Right forelimb (tissue), 1 donor: ENCODE results near the gene ACVR2A.

Source experiments
- DNase-seq: peaks from one replicate; pipeline ENCODE4 v3.0.0-alpha.2; 2018

The ACVR2A gene

GRCh38 chr2:147927053-147927588 is 82.3 kb downstream of the ACVR2A start:
- DNase-seq, result no peak

GRCh38 chr2:147933931-147934330 is 89.1 kb downstream of the ACVR2A start:
- DNase-seq, result no peak

GRCh38 chr2:147934881-147935620 is 90.2 kb downstream of the ACVR2A start:
- no peak for DNase-seq

DNA sequence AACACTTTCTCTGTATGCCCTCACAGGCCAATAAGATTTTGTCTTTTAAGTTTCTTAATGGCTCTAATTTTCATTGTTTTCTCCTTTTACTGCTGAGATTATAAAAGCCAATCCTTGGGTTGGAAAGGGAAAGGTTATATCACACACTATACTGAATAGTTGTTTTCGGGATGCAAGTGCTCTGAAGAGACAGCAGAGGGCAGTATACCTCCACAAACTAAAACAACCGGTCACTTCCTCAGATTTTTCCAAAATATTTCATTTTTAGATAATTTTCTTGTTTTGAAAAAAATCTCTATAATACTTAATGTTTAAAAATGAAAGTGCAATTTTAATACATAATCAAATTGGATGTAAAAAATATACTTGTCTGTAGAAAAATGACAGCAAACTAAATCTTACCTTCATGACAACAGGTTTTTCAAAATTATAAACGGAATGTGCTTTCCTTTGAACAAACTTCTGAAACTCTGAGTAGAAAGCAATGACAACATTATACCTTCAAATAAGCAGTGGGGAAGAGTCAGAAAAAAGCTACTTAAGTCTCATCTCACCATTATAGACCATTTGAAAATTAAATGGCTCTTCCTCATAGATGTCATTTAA is 93.0 kb downstream of the ACVR2A start:
- no peak for DNase-seq

DNA sequence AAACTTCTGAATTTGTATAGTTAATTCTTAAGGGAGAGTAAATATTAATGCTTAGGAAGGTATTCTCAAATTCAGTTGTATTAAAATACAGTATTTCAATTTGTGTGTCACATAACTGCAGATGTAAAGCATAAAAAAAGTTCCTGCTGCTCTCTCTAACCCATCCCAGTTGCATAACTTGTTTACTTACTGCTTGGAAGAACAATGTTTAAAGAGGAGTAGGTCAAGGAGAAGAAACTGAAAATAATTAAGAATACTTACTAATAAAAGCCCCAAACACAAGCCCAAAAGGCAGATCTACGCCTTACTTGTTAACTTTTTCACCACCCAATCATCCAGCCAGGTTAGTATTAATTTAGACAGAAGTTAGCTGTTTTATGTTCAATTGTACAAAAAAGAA is 94.5 kb downstream of the ACVR2A start:
- no peak for DNase-seq

DNA sequence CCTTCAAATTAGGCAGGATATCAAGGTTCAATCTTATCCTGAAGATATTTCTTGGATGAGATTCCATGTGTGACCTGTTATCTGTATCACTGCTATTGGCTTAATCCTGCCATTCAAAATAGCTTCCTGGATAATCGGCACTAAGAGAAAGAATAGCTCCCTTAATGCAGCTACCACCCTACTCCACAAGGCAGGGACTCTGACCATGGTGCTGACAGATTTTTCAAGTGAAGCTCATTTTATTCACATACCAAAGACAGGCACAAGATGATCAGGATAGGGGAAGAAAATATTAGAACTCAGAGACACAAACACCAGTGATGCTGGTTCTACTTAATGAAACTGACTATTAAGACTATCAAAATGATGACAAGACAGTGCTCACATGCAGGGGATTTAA is 100.8 kb downstream of the ACVR2A start:
- no peak for DNase-seq

- DNase-seq, result no peak
Measured at GRCh38 chr2:147952118-147952517, 107.3 kb downstream of the ACVR2A start.

GRCh38 chr2:147968571-147968970 is 123.7 kb downstream of the ACVR2A start:
- no peak for DNase-seq

- DNase-seq, result no peak
Measured at GRCh38 chr2:147976102-147976501, 131.3 kb downstream of the ACVR2A start.

DNA sequence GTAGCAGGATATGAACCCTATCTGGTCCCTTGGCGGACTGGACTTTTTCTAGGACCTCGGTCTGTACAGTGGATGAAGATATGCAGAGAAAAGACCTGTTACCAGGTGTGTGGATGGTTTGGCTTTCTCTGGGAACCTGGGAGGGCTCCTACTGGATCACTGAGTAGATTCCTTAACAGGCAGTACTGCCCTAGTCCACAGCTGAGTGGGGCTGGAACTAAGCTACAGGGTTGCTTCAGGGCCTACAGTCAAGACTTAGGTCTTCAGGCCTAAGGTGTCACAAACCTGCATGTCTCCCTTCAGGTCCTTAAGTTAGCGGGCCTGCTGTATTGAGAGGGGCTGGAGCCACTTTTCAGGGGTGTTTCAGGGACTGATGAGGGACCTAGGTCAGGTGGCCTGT is 132.8 kb downstream of the ACVR2A start:
- DNase-seq, result no peak
